OCI-LY1 (cell line): ENCODE measurements around the gene LDLRAD4.

Experiments used
- H2AFZ ChIP-seq: fragments of 200-600 bp; sonication (generic), shearing (Covaris generic); 2 replicates; pipeline ENCODE4 v1.6.0; 2014; ENCODE audit warnings: antibody characterized with exemption, mild to moderate bottlenecking, low read length
- H3F3A ChIP-seq: fragments of 200-600 bp; sonication (generic), shearing (Covaris generic); 2 replicates; pipeline ENCODE4 v1.6.0; 2014; ENCODE audit warnings: mild to moderate bottlenecking, antibody characterized with exemption, low read length, moderate library complexity; ENCODE audit not compliant: insufficient read depth
- H3K27ac ChIP-seq: fragments of 200-600 bp; sonication (generic); 2 replicates; pipeline ENCODE4 v1.5.1; 2014; ENCODE audit warnings: low read length, mixed run types, mild to moderate bottlenecking, low read depth; ENCODE audit not compliant: poor library complexity, severe bottlenecking
- H3K27me3 ChIP-seq: fragments of 200-600 bp; sonication (generic); 2 replicates; pipeline ENCODE4 v1.6.0; 2014; ENCODE audit warnings: antibody characterized with exemption, mild to moderate bottlenecking, low read length, moderate library complexity; ENCODE audit not compliant: insufficient read depth
- H3K36me3 ChIP-seq: fragments of 200-600 bp; sonication (generic); 2 replicates; pipeline ENCODE4 v1.6.1; 2014; ENCODE audit warnings: mild to moderate bottlenecking, antibody characterized with exemption, low read length, moderate library complexity, mixed read lengths; ENCODE audit not compliant: insufficient read depth
- H3K4me1 ChIP-seq: fragments of 200-600 bp; sonication (generic); 2 replicates; pipeline ENCODE4 v1.5.1; 2014; ENCODE audit warnings: mild to moderate bottlenecking, low read length, moderate library complexity; ENCODE audit not compliant: insufficient read depth, severe bottlenecking
- H3K4me2 ChIP-seq: fragments of 200-600 bp; sonication (generic), shearing (Covaris generic); 2 replicates; pipeline ENCODE4 v1.6.1; 2014; ENCODE audit warnings: low read length
- H3K4me3 ChIP-seq: fragments of 200-600 bp; sonication (generic); 2 replicates; pipeline ENCODE4 v1.5.1; 2014; ENCODE audit warnings: low read length, low read depth, mild to moderate bottlenecking, mixed read lengths; ENCODE audit not compliant: poor library complexity, severe bottlenecking
- H3K79me2 ChIP-seq: fragments of 200-600 bp; shearing (Covaris generic); 2 replicates; pipeline ENCODE4 v1.6.1; 2016; ENCODE audit warnings: mixed run types, low read length, mixed read lengths; ENCODE audit not compliant: insufficient read depth
- H3K9ac ChIP-seq: fragments of 200-600 bp; sonication (generic), shearing (Covaris generic); 2 replicates; pipeline ENCODE4 v1.6.1; 2014; ENCODE audit warnings: mild to moderate bottlenecking, low read length, mixed read lengths
- H3K9me2 ChIP-seq: fragments of 200-600 bp; sonication (generic), shearing (Covaris generic); 2 replicates; pipeline ENCODE4 v1.6.1; 2014; ENCODE audit warnings: low read depth, mild to moderate bottlenecking, low read length, mixed read lengths
- H3K9me3 ChIP-seq: fragments of 200-600 bp; shearing (Covaris generic); 2 replicates; pipeline ENCODE4 v1.6.1; 2014; ENCODE audit warnings: low read length, mixed read lengths
- H4K20me1 ChIP-seq: fragments of 200-600 bp; sonication (generic), shearing (Covaris generic); 2 replicates; pipeline ENCODE4 v1.6.0; 2016; ENCODE audit warnings: mild to moderate bottlenecking, low read length; ENCODE audit not compliant: insufficient read depth
- EZH2 ChIP-seq: fragments of 200-600 bp; sonication (generic), shearing (Covaris generic); IDR thresholded peaks from 2 replicates; pipeline ENCODE4 v1.8.0; 2017; ENCODE audit warnings: borderline replicate concordance, mixed run types, mild to moderate bottlenecking, antibody characterized with exemption, low read length, moderate library complexity, mixed read lengths
- TF ChIP-seq, protein P1 (sequence below): fragments of 200-600 bp; sonication (generic), shearing (Covaris generic); IDR thresholded peaks from 2 replicates; pipeline ENCODE4 v1.5.1; 2017; ENCODE audit warnings: mild to moderate bottlenecking, antibody characterized with exemption, low read length, moderate library complexity, mixed read lengths

Gene LDLRAD4

DNA sequence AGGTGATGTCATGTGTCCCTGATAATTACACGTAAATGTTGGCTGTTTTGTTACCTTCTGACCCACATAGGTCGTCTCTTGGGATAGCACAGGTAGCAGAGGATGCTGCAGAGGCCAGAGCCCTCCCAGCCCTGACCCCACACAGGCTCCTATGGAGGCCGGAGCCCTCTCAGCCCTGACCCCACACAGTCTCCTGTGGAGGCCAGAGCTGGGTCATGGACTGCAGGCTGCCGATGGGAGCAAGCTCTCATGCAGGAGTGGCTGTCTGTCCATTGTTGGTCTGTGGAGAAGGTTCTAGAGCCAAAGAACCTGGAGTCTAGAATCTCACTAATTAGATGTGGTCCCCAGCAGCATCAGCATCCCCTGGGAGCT is 155.5 kb downstream of the LDLRAD4 start:
- peaks cover 21% of the 10 kb centered on the region; the same call in 1 of the 2 replicates for H3K27me3 ChIP-seq
- H3F3A ChIP-seq, result no peaks in the 10 kb centered on the region
- H4K20me1 ChIP-seq, result no peaks in the 10 kb centered on the region
- TF ChIP-seq, protein P1, sequence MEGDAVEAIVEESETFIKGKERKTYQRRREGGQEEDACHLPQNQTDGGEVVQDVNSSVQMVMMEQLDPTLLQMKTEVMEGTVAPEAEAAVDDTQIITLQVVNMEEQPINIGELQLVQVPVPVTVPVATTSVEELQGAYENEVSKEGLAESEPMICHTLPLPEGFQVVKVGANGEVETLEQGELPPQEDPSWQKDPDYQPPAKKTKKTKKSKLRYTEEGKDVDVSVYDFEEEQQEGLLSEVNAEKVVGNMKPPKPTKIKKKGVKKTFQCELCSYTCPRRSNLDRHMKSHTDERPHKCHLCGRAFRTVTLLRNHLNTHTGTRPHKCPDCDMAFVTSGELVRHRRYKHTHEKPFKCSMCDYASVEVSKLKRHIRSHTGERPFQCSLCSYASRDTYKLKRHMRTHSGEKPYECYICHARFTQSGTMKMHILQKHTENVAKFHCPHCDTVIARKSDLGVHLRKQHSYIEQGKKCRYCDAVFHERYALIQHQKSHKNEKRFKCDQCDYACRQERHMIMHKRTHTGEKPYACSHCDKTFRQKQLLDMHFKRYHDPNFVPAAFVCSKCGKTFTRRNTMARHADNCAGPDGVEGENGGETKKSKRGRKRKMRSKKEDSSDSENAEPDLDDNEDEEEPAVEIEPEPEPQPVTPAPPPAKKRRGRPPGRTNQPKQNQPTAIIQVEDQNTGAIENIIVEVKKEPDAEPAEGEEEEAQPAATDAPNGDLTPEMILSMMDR, result no peak
- no peak for TF ChIP-seq EZH2
- H3K9me3 ChIP-seq, result no peaks in the 10 kb centered on the region
- H3K4me1 ChIP-seq, result peaks cover 29% of the 10 kb centered on the region
- H3K36me3 ChIP-seq, result no peaks in the 10 kb centered on the region
- no peak overlapping the region for H3K4me2 ChIP-seq
- no peak overlapping the region for H2AFZ ChIP-seq
- H3K9me2 ChIP-seq, result no peaks in the 10 kb centered on the region
- H3K9ac ChIP-seq, result no peak overlapping the region
- no peaks in the 10 kb centered on the region for H3K79me2 ChIP-seq
- H3K27ac ChIP-seq, result no peak overlapping the region
- no peak overlapping the region for H3K4me3 ChIP-seq

DNA sequence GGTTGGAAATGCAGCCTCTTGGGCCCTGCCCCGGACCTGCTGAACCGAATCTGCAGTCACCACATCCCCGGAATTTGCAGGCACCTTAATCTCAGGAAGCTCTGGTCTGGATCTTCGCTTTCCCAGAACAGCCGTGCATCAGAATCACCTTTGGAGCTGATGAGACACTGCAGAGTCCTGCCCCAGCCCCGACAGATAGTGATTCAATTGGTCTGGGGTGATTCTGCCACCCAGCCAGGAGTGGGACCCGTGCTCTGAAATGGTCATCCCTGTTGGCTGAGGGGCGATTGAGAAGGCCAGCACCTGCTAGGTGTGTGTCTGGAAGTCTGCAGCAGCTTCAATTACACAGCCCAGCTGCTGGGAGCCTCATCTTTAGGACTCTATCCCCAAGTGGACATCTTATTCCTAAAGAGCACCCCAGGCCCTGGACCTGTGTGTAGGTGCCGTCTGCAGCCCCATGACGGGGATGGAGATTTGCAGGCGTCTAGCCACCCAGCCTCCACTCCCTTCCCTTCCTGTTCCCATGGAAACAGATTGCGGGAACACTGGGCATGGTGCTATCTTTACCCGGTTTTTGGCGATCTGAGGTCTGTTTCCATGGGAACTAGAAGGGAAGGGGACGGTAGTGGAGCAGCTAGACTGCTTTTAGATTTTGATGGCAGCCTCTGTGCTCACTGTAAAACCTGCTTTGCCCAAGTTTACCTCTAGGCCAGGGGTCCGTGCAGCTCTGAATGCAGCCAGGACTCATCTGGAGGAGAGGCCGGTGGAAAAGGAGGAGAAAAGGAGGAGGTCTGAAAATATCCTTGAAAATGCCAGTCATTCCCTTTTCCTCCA is 156.1 kb downstream of the LDLRAD4 start:
- no peaks in the 10 kb centered on the region for H3K9me2 ChIP-seq
- H2AFZ ChIP-seq, result no peak overlapping the region
- H3K36me3 ChIP-seq, result no peaks in the 10 kb centered on the region
- H4K20me1 ChIP-seq, result no peaks in the 10 kb centered on the region
- H3K9ac ChIP-seq, result no peak overlapping the region
- H3F3A ChIP-seq, result no peaks in the 10 kb centered on the region
- H3K79me2 ChIP-seq, result no peaks in the 10 kb centered on the region
- peaks cover 21% of the 10 kb centered on the region; the same call in 1 of the 2 replicates for H3K27me3 ChIP-seq
- H3K4me1 ChIP-seq, result peaks cover 28% of the 10 kb centered on the region
- no peak overlapping the region for H3K4me2 ChIP-seq
- no peak for TF ChIP-seq EZH2
- TF ChIP-seq, protein P1, result no peak
- no peak overlapping the region for H3K4me3 ChIP-seq
- H3K9me3 ChIP-seq, result no peaks in the 10 kb centered on the region
- no peak overlapping the region for H3K27ac ChIP-seq

DNA sequence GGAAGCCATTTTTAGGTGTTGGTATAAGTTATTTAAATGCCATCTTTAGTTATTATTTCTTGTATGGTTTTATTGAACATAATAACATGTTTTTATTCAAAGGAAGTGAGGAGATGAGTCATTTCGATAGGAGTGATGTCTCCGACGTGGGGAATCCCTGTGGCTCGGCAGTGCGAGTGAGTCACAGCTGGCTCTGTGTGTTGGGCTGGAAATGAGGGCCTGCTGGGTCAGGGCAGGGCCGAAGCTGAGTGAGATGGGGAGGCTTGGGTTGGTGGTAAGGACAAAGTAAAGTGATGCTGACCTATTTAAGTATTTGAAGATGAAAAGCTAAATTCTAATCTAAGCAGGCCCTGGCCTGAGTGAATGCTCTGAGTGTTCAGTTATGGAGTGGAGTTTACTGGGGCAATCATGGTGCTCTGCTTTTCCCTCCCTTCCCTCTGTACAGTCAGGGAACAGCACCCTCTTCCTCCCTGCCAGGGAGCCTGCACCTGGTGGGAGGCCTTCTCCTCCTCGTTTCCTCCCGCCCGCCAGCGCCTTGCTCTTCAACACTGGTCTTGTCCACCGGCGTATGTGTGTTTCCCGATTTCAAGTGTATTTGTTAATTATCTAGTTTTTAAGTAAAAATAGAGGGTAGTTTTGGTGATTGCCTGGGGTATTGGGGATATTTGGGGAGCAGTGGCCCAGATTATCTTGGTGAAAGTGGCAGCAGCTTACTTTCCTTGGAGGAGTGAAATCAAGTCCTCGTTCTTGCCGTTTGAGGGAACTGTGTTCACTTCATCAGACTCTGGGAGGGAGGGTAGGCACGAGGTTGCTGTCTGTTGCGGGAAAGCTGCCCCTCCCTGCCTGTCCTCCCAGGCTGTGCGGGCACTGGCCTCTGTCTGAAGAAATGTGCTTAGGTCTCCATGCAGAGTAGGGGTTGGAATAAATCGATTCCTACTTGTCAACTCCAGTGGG is 157.0 kb downstream of the LDLRAD4 start:
- Histone ChIP-seq H3K4me1 (peaks cover 30% of the 10 kb centered on the region), H3K9ac (no peak overlapping the region), H4K20me1 (no peaks in the 10 kb centered on the region), H3K4me2 (no peak overlapping the region), H3K36me3 (no peaks in the 10 kb centered on the region), H3K4me3 (no peak overlapping the region), H3K79me2 (no peaks in the 10 kb centered on the region), H3K27ac (no peak overlapping the region), H3K27me3 (peaks cover 21% of the 10 kb centered on the region; the same call in 1 of the 2 replicates), H3K9me2 (no peaks in the 10 kb centered on the region), H3K9me3 (no peaks in the 10 kb centered on the region), H2AFZ (no peak overlapping the region), H3F3A (no peaks in the 10 kb centered on the region)
- TF ChIP-seq, protein P1, result no peak
- TF ChIP-seq EZH2, result no peak
